Smooth muscle cell (in vitro differentiated cells): Measurements from ENCODE around the gene PSME2. TPM values are rescaled to one million over a fixed set of nuclear protein-coding genes. Genes with fewer than 3 reads are reported as not detected.

Experiments used
- DNase-seq: peaks from one replicate; lab custom pipeline; 2025; ENCODE audit not compliant: unreplicated experiment; lab: John Stamatoyannopoulos, UW
- H2AFZ ChIP-seq: fragments of 200-600 bp; sonication (generic); 2 replicates; pipeline ENCODE4 v1.6.0; 2016; ENCODE audit warnings: antibody characterized with exemption, low read depth, mild to moderate bottlenecking
- H3F3A ChIP-seq: fragments of 200-600 bp; sonication (generic); 2 replicates; pipeline ENCODE4 v1.6.0; 2017; ENCODE audit warnings: antibody characterized with exemption, low read depth
- H3K27ac ChIP-seq: fragments of 200-600 bp; sonication (generic); 2 replicates; pipeline ENCODE4 v1.5.1; 2016; ENCODE audit warnings: low read depth, mild to moderate bottlenecking
- H3K27me3 ChIP-seq: fragments of 200-600 bp; sonication (generic); 2 replicates; pipeline ENCODE4 v1.6.1; 2016; ENCODE audit warnings: low read depth, mild to moderate bottlenecking
- H3K36me3 ChIP-seq: fragments of 200-600 bp; sonication (generic); 2 replicates; pipeline ENCODE4 v1.5.1; 2016; ENCODE audit warnings: low read depth
- H3K4me1 ChIP-seq: fragments of 200-600 bp; sonication (generic); 2 replicates; pipeline ENCODE4 v1.5.1; 2016; ENCODE audit warnings: low read depth
- H3K4me2 ChIP-seq: fragments of 200-600 bp; sonication (generic); 2 replicates; pipeline ENCODE4 v1.6.0; 2016; ENCODE audit warnings: mild to moderate bottlenecking
- H3K4me3 ChIP-seq: fragments of 200-600 bp; sonication (generic); 2 replicates; pipeline ENCODE4 v1.5.1; 2016; ENCODE audit warnings: mild to moderate bottlenecking
- H3K79me2 ChIP-seq: fragments of 200-600 bp; sonication (generic); 2 replicates; pipeline ENCODE4 v1.6.0; 2016; ENCODE audit warnings: low read depth, mild to moderate bottlenecking
- H3K9ac ChIP-seq: fragments of 200-600 bp; sonication (generic); 2 replicates; pipeline ENCODE4 v1.6.0; 2016; ENCODE audit warnings: low read depth
- H3K9me3 ChIP-seq: fragments of 200-600 bp; sonication (generic); replicated peaks from 2 replicates; pipeline ENCODE4 v1.5.1; 2016; ENCODE audit warnings: low read depth
- H4K20me1 ChIP-seq: fragments of 200-600 bp; sonication (generic); 2 replicates; pipeline ENCODE4 v1.6.0; 2016; ENCODE audit warnings: low read depth
- WGBS: methylation state at CpG from one replicate; pipeline ENCODE4 v1.1.7; 2016; ENCODE audit warnings: low lambda C conversion rate; 5-methylcytosine and 5-hydroxymethylcytosine counted together
- polyA plus RNA-seq: library from polyadenylated mRNA; unstranded; fragments of >200 nt; fragmentation: Nextera tagmentation; extraction: Ambion mirVana; gene quantifications from 2 replicates; pipeline ENCODE4 v1.2.1, GENCODE V29; 2016
- total RNA-seq: library from RNA; depleted of rRNA; stranded (reverse); fragments of >200 nt; gene quantifications from 2 replicates; pipeline ENCODE4 v1.2.3, GENCODE V29; 2014
- TF ChIP-seq, protein P1 (sequence below): fragments of 200-600 bp; sonication (generic); IDR thresholded peaks from 2 replicates; pipeline ENCODE4 v1.5.1; 2017; ENCODE audit warnings: borderline replicate concordance, mild to moderate bottlenecking, antibody characterized with exemption; ENCODE audit not compliant: insufficient read depth, poor library complexity, severe bottlenecking

Gene PSME2
- total and polyA plus RNA-seq, 2 experiments from 2014 or later: 40.7 to 164 TPM

DNA sequence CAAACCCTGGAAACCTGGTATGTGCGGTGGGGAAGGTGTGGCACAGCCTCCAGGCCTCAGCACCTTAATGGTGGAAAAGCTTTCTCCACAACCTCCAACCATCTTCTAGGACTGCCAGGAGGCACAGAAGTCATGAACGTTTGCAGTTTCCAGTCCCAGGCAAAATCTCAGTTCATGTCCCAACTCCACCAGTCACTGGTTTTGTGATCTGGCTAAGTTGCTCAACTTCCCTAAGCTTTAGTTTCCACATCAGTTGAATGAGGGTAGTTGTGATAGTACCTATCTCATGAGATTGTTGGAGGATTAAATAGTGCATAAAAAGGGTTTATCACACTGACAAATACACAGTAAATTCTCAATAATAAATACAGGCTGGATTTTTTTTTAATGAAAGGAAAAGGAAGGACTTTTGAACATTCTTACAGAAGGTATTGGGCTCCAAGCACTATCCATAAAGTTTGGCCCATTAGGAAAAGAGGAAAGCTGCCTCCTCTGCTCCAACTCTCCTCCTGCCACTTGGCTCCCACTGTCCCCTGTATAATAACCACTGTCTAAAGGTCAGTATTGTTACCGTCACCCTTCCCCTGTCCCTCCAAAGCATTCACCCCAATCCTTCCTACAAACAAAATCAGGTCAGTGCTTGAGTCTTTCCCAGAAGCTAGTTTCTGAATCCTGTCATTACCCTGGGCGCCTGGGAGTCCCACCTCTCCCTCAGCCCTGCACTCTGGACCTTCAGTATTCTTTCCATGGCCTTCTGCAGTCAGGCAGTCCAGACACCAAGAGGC is 46.0 kb downstream of the PSME2 start:
- peaks cover 14% of the 10 kb centered on the region for H3K79me2 ChIP-seq
- peaks cover 4% of the 10 kb centered on the region for H3K4me1 ChIP-seq
- no peak overlapping the region for H3K27ac ChIP-seq
- no peaks in the 10 kb centered on the region for H3F3A ChIP-seq
- no peaks in the 10 kb centered on the region for H3K9me3 ChIP-seq
- H4K20me1 ChIP-seq: no peaks in the 10 kb centered on the region
- TF ChIP-seq, protein P1, sequence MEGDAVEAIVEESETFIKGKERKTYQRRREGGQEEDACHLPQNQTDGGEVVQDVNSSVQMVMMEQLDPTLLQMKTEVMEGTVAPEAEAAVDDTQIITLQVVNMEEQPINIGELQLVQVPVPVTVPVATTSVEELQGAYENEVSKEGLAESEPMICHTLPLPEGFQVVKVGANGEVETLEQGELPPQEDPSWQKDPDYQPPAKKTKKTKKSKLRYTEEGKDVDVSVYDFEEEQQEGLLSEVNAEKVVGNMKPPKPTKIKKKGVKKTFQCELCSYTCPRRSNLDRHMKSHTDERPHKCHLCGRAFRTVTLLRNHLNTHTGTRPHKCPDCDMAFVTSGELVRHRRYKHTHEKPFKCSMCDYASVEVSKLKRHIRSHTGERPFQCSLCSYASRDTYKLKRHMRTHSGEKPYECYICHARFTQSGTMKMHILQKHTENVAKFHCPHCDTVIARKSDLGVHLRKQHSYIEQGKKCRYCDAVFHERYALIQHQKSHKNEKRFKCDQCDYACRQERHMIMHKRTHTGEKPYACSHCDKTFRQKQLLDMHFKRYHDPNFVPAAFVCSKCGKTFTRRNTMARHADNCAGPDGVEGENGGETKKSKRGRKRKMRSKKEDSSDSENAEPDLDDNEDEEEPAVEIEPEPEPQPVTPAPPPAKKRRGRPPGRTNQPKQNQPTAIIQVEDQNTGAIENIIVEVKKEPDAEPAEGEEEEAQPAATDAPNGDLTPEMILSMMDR: no peak
- H3K27me3 ChIP-seq: no peaks in the 10 kb centered on the region
- DNase-seq: no peak
- H3K4me2 ChIP-seq: no peak overlapping the region
- H3K36me3 ChIP-seq: no peaks in the 10 kb centered on the region
- H3K4me3 ChIP-seq: no peak overlapping the region
- no peak overlapping the region for H3K9ac ChIP-seq
- H2AFZ ChIP-seq: no peak overlapping the region
- WGBS: 95% methylated on average over 4 of the region's 4 CpGs

DNA sequence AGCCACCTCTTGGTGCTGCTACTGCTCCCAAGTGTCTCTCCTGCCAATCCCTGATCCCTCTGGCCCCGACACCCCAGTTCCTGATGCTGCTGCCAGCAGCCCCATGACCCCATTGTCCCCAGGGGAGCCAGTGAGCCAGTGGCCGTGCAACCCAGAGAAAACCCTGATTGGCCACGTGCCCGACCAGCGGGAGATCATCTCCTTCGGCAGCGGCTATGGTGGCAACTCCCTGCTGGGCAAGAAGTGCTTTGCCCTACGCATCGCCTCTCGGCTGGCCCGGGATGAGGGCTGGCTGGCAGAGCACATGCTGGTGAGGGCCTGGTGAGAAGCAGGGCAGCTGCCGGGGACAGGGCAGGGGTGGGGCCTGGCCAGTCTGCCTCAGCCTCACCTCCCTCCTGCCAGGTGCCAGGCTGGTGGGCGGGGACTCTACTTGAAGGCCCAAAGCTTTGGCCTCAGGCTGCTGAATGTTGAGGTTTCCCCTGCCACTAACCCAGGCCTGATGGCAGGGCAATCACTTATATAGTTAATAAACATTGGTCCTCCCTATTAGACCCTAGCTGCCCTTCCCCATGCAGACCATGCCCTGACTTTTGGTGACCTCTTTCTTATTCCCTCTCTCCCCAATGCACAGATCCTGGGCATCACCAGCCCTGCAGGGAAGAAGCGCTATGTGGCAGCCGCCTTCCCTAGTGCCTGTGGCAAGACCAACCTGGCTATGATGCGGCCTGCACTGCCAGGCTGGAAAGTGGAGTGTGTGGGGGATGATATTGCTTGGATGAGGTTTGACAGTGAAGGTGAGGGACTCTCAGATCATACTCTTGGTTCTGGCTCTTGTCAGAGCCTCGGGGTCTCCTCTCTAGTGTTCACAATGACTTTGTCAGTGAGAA is 47.2 kb downstream of the PSME2 start:
- no peaks in the 10 kb centered on the region for H3K9me3 ChIP-seq
- TF ChIP-seq, protein P1: no peak
- H3K4me1 ChIP-seq: peaks cover 9% of the 10 kb centered on the region
- no peak overlapping the region for H2AFZ ChIP-seq
- H3K4me2 ChIP-seq: no peak overlapping the region
- H3K9ac ChIP-seq: no peak overlapping the region
- 97% methylated on average over 16 of the region's 17 CpGs for WGBS
- H3K4me3 ChIP-seq: no peak overlapping the region
- H3K27ac ChIP-seq: no peak overlapping the region
- H3K79me2 ChIP-seq: peaks cover 15% of the 10 kb centered on the region
- no peak for DNase-seq
- H3F3A ChIP-seq: no peaks in the 10 kb centered on the region
- no peaks in the 10 kb centered on the region for H4K20me1 ChIP-seq
- H3K36me3 ChIP-seq: no peaks in the 10 kb centered on the region
- H3K27me3 ChIP-seq: no peaks in the 10 kb centered on the region

DNA sequence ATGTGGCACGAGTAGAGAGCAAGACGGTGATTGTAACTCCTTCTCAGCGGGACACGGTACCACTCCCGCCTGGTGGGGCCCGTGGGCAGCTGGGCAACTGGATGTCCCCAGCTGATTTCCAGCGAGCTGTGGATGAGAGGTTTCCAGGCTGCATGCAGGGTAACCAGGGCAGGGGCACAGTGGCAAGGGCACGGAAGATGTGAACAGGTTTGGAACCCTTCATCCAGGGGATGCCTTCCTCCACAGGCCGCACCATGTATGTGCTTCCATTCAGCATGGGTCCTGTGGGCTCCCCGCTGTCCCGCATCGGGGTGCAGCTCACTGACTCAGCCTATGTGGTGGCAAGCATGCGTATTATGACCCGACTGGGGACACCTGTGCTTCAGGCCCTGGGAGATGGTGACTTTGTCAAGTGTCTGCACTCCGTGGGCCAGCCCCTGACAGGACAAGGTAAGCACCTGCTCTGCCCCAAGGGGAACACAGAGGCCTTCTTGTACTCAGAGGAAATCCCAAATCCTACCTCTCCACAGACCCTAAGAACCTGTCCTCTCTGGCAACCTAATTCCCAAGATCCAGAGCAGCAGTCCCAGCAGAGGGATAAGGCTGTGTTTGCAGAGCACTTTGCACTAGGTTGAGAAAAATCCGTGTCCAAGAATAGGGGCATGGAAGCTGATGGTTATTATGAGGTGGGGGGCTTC is 48.0 kb downstream of the PSME2 start:
- no peak for DNase-seq
- TF ChIP-seq, protein P1: no peak
- H3K27me3 ChIP-seq: no peaks in the 10 kb centered on the region

More for the DNA sequence above, 48.0 kb downstream of the PSME2 start:
- H3F3A ChIP-seq: no peaks in the 10 kb centered on the region
- H4K20me1 ChIP-seq: no peaks in the 10 kb centered on the region
- H3K9me3 ChIP-seq: no peaks in the 10 kb centered on the region
- H3K79me2 ChIP-seq: peaks cover 15% of the 10 kb centered on the region
- 96% methylated on average over 16 of the region's 16 CpGs for WGBS
- H2AFZ ChIP-seq: no peak overlapping the region
- no peak overlapping the region for H3K9ac ChIP-seq
- H3K27ac ChIP-seq: no peak overlapping the region
- no peak overlapping the region for H3K4me3 ChIP-seq
- no peak overlapping the region for H3K4me2 ChIP-seq
- peaks cover 9% of the 10 kb centered on the region for H3K4me1 ChIP-seq
- no peaks in the 10 kb centered on the region for H3K36me3 ChIP-seq
